ENCODE data around the gene PLA2G12A.
"Not testable (repeated sequence)": the region's sequence is repeated elsewhere in the genome, so short reads cannot be mapped to it uniquely, and the experiment has no call there.

DNA sequence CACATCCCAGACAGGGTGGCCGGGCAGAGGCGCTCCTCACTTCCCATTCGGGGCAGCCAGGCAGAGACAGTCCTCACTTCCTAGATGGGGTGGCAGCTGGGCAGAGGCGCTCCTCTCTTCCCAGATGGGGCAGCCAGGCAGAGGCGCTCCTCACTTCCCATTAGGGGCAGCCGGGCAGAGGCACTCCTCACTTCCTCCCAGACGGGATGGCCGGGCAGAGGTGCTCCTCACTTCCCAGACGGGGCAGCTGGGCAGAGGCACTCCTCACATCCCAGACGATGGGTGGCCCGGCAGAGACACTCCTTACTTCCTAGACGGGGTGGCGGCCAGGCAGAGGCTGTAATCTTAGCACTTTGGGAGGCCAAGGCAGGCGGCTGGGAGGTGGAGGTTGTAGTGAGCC is 50.9 kb downstream of the PLA2G12A start:
- TF ChIP-seq, protein P1, sequence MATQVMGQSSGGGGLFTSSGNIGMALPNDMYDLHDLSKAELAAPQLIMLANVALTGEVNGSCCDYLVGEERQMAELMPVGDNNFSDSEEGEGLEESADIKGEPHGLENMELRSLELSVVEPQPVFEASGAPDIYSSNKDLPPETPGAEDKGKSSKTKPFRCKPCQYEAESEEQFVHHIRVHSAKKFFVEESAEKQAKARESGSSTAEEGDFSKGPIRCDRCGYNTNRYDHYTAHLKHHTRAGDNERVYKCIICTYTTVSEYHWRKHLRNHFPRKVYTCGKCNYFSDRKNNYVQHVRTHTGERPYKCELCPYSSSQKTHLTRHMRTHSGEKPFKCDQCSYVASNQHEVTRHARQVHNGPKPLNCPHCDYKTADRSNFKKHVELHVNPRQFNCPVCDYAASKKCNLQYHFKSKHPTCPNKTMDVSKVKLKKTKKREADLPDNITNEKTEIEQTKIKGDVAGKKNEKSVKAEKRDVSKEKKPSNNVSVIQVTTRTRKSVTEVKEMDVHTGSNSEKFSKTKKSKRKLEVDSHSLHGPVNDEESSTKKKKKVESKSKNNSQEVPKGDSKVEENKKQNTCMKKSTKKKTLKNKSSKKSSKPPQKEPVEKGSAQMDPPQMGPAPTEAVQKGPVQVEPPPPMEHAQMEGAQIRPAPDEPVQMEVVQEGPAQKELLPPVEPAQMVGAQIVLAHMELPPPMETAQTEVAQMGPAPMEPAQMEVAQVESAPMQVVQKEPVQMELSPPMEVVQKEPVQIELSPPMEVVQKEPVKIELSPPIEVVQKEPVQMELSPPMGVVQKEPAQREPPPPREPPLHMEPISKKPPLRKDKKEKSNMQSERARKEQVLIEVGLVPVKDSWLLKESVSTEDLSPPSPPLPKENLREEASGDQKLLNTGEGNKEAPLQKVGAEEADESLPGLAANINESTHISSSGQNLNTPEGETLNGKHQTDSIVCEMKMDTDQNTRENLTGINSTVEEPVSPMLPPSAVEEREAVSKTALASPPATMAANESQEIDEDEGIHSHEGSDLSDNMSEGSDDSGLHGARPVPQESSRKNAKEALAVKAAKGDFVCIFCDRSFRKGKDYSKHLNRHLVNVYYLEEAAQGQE (tag by site-specific recombination; IDR thresholded peaks at IDR 0.05), result not testable (repeated sequence)
- not testable (repeated sequence) for TF ChIP-seq ZNF610 (tag by site-specific recombination; IDR thresholded peaks at IDR 0.05; ENCODE audit: borderline replicate concordance); KLF1 (tag by site-specific recombination; IDR thresholded peaks at IDR 0.05); ZNF140 (tag by site-specific recombination; IDR thresholded peaks at IDR 0.05); BCL11A (tag by site-specific recombination; IDR thresholded peaks at IDR 0.05; ENCODE audit: low read depth); RBAK (tag by site-specific recombination; IDR thresholded peaks at IDR 0.05); PATZ1 (tag by site-specific recombination; IDR thresholded peaks at IDR 0.05); ZNF138 (tag by site-specific recombination; IDR thresholded peaks at IDR 0.05; ENCODE audit: borderline replicate concordance); ZNF629 (tag by site-specific recombination; IDR thresholded peaks at IDR 0.05); HOXA7 (CRISPR knock-in tag; IDR thresholded peaks at IDR 0.05; ENCODE audit: borderline replicate concordance); GFI1B (tag by site-specific recombination; IDR thresholded peaks at IDR 0.05); ZNF76 (tag by site-specific recombination; IDR thresholded peaks at IDR 0.05; ENCODE audit: borderline replicate concordance, low read depth)
- TF ChIP-seq, protein P2, sequence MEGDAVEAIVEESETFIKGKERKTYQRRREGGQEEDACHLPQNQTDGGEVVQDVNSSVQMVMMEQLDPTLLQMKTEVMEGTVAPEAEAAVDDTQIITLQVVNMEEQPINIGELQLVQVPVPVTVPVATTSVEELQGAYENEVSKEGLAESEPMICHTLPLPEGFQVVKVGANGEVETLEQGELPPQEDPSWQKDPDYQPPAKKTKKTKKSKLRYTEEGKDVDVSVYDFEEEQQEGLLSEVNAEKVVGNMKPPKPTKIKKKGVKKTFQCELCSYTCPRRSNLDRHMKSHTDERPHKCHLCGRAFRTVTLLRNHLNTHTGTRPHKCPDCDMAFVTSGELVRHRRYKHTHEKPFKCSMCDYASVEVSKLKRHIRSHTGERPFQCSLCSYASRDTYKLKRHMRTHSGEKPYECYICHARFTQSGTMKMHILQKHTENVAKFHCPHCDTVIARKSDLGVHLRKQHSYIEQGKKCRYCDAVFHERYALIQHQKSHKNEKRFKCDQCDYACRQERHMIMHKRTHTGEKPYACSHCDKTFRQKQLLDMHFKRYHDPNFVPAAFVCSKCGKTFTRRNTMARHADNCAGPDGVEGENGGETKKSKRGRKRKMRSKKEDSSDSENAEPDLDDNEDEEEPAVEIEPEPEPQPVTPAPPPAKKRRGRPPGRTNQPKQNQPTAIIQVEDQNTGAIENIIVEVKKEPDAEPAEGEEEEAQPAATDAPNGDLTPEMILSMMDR (tag by site-specific recombination; IDR thresholded peaks at IDR 0.05), result not testable (repeated sequence)

Measured in HEK293 (cell line).